CD4-positive, alpha-beta T cell treated with Interleukin-15 for 4 hours (primary cell): ENCODE measurements around the gene PIGP.
"Not testable (repeated sequence)": the region's sequence is repeated elsewhere in the genome, so short reads cannot be mapped to it uniquely, and the experiment has no call there.

Experiments used
- DNase-seq: peaks from one replicate; pipeline ENCODE4 v3.0.0-alpha.2; 2020; ENCODE audit warnings: low spot score

The PIGP gene

DNA sequence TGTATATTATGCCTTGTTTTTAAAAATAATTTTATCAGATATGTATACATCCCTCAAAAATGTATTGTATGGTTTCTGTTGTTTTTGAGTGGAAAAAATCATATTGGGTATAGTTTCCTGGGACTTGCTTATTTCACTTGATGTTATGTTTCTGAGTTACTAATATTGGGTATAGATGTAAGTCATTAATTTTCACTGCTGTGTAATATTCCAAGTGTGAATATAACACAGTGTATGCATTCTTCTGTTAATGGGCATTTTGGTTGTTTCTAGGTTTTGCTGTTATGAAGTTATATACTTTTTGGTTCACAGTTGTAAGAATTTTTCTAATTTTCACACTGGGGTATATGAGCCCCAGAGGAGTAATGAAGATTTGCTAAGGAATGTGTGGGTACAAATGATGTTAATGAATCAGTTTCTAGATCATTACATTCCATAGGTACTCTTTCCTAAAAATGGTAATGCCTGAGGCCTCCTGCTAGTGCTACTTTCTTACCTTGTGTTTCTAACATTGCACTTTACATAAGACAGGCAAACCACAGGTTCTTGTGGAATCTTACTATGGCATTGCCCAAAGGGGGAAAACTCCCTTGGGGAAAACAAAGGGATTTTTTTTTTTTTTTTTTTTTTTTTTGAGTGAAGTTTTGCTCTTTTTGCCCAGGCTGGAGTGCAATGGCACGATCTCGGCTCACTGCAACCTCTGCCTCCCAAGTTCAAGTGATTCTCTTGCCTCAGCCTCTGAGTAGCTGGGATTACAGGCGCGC lies 3.4 kb upstream of the PIGP start:
- DNase-seq: no peak

- DNase-seq: no peak
Observed at GRCh38 chr21:37075214-37075770, 2.4 kb upstream of the PIGP start.

DNA sequence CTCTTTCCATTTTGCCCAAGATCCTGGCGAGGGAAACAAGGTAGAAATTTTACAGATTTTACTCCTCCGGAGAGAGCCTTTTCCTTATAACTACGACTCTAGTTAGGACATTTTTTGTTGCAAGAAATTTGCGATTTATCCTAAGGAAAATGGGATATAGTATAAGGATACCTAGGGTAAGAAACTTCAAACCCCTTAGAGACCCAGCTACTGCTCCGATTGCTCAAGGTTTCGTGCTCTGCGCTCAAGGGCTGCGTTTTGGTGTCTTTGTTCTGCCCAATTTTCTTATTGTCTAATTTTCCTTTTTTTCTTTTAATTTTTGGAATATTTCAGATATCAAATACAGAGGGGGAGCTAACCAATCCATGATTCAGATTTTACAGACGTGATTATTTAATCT lies 1.7 kb upstream of the PIGP start:
- DNase-seq: no peak

DNA sequence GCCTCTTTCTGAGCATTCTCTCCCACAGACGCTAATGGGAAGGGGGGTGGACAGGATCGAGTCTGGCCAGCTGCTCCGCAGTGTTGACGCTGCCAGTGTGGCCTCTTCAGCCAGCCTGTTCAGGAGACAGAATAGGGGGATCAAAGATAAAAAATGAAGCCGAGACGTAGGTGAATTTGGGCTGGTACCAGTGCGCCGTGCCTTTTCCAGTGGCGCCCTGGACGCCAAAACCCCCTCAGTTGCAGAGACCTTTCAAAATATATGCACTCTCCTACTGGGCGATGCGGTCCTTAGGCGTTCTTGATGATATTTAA lies 1.3 kb upstream of the PIGP start:
- DNase-seq: no peak

- peak; percentile 61 for DNase-seq
Observed at GRCh38 chr21:37073417-37074196, 736 bp upstream of the PIGP start.

DNA sequence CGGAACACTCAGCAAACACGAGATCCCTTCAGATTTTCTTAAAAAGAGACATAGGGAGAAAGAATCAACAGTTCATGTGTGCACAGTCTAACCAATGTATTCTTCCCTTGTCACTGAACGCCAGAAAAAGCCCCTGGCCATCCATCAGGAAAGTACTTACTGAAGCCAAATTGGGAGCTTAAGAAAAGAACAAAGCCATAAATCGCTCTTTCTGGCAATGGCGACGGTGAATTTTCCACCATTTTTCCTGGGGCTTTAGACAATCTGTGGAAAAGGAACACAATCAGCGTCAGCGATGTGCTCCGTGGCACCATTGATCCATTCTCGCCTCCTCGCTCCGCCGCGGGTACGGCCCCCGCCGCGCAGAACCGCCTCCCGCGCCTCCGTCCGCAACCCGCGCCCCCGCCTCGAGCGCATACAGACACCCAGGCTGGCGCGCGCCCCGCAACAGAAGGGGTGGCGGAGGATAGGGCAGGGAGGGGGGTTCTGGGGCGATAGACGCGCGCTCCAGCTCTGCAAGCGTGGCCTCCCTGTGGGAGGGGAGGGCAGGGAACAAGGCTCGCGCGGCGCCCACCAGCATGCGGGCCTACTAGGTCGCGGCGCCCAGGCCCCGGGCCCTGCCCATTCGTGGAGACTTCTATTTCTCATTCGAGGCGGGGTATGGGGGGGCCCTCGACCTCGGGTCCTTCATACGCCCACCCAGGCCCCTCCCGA lies 440 bp downstream of the PIGP start:
- DNase-seq: peak; percentile 69

GRCh38 chr21:37071561-37072273 lies 1.2 kb downstream of the PIGP start:
- no peak for DNase-seq

- DNase-seq: no peak
Observed at GRCh38 chr21:37065561-37066177, 7.2 kb downstream of the PIGP start.

GRCh38 chr21:37064841-37065240 lies 8.0 kb downstream of the PIGP start:
- DNase-seq: no peak

DNA sequence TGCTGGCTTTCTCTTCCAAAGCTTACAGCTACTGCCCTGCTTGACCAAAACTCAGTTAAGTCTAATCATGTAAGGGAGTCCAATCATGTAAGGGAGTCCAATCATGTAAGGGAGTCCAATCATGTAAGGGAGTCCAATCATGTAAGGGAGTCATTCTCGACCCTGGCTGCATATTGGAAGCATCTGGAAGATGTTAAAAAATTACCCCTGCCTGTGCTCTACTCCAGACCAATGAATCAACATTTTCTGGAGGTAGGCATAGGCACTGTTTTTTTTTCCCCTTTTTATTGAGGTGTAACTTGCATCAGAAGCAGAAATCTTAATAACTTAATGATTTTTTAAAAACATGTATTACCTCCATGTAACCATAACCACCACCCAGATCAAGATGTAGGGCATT lies 9.4 kb downstream of the PIGP start:
- DNase-seq: no peak

- DNase-seq: no peak
Observed at GRCh38 chr21:37062593-37062935, 10.3 kb downstream of the PIGP start.

DNA sequence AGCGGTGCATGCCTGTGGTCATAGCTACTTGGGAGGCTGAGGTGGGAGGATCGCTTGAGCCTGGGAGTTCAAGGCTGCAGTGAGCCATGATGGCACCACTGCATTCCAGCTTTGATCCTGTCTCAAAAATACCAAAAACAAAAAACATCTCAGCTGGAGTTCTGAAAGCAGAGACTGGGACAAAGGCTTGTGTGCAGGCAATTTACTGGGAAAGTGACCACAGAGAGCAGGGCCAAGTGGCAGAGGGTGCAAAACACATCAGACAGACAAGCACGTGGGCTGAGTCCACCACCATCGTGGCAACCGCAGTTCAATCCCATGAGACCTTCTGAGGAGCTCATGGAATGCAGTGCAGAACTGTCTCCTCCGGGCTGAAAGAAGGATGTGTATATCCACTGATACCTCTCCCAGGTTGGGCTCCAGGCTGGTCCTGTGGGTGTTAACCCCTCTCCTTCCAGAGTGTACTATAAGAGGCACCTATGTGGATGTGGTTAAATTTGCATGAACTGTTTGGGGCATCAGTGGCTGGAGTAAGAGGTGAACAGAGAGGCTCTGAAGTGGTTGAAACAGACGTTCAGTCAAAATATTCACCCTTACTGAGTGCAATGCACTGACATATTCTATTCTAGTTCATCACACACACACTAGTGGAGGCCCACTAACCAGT lies 10.8 kb downstream of the PIGP start:
- no peak for DNase-seq

GRCh38 chr21:37060296-37060695 lies 12.6 kb downstream of the PIGP start:
- no peak for DNase-seq

GRCh38 chr21:37059181-37059580 lies 13.7 kb downstream of the PIGP start:
- DNase-seq: no peak

DNA sequence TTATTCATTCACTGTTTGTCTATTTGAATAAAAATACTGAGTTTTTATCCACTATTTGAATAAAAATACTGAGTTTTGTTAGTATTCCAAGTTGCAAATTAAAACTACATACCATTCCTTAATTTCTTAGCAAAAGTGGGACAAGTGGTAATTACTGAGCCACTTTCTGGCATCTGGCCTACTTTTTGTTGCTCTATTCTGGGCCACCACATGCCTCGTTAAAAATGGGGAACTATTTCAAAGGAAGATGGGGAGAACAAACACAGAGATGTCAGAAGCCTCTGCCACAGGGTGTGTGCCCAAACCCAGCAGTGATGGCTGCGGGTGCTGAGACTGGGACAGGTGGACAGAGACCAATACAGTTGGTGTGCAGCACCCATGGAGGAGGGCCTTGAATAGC lies 14.6 kb downstream of the PIGP start:
- DNase-seq: no peak

DNA sequence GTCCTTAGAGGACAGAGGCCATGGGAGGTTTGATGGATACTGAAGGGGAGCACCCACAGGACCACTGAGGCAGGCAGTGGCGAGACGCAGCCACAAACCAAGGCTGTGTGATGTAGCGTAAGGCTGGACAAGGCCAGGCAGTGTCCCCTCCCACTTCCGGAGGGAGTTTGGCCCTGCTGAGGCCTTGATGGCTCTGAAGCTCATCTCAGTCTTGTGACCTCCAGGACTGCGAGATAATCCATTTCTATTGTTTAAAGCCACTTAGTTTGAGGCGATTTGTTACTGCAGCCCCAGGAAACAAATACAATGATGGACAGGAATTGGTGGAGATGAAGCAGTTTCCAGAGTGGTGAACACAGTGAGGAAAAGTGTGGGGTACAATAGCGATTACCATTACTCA lies 15.3 kb downstream of the PIGP start:
- no peak for DNase-seq

- no peak for DNase-seq
Observed at GRCh38 chr21:37055271-37055855, 17.5 kb downstream of the PIGP start.

DNA sequence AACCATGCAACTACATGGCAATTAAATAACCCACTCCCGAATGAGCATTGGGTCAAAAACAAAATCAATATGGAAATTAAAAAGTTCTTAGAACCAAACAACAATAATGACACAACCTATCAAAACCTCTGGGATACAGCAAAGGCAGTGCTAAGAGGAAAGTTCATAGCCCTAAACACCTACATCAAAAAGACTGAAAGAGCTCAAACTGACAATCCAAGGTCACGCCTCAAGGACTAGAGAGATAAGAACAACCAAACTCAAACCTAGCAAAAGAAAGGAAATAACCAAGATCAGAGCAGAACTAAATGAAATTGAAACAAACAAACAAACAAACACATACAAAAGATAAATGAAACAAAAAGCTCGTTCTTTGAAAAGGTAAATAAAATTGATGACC lies 23.1 kb downstream of the PIGP start:
- not testable (repeated sequence) for DNase-seq

GRCh38 chr21:37047079-37047478 lies 25.8 kb downstream of the PIGP start:
- no peak for DNase-seq

DNA sequence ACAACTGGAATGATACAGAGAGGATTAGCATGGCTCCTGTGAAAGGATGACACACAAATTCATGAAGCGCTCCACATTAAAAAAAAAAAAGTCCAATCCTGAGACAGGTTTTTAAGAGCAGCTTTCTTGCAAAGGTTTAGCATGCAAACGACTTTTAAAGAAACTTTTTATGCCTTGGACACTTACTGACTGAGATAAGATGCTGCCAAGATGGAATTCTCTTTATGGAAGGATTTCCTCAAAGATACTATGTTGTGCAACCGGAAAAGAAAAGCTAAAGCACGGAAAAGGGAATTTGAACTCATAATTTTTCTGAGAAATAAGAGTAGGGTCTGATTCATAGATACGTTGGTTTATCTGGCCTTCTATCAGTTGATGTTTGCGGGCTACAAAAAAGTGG lies 27.3 kb downstream of the PIGP start:
- no peak for DNase-seq

GRCh38 chr21:37045149-37045548 lies 27.7 kb downstream of the PIGP start:
- no peak for DNase-seq
